Colon (tissue), 2 donors: ENCODE measurements around the gene IL22RA1.

Experiments used
- FAIRE-seq: peaks from 2 replicates; lab custom pipeline; 2012; peaks lifted over from hg19 to GRCh38; lab: Jason Lieb, UNC
- donor health status: control.
- donor health status: control.

IL22RA1 gene

GRCh38 chr1:24138476-24139221 lies 4.3 kb downstream of the IL22RA1 start:
- no peak for FAIRE-seq

GRCh38 chr1:24136956-24137539 lies 5.9 kb downstream of the IL22RA1 start:
- no peak for FAIRE-seq

GRCh38 chr1:24134376-24134775 lies 8.6 kb downstream of the IL22RA1 start:
- no peak for FAIRE-seq

GRCh38 chr1:24133819-24134218 lies 9.1 kb downstream of the IL22RA1 start:
- FAIRE-seq = no peak

DNA sequence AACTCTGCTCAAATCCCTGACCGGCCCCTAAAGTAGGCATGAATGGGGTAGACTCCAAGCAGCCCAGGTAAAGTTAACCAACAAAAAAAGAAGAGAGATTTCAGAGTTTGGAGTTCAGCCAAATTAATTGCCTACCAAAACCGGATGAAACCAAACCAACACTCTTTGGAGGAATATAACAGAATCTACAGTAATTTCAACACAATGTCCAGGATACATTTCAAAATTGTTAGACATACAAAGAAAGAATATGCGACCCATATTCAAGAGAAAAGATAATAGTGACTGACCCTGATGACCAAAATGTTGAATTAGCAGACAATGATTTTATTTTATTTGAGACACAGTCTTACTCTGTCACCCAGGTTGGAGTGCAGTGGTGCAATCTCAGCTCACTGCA lies 12.6 kb downstream of the IL22RA1 start:
- FAIRE-seq = no peak

DNA sequence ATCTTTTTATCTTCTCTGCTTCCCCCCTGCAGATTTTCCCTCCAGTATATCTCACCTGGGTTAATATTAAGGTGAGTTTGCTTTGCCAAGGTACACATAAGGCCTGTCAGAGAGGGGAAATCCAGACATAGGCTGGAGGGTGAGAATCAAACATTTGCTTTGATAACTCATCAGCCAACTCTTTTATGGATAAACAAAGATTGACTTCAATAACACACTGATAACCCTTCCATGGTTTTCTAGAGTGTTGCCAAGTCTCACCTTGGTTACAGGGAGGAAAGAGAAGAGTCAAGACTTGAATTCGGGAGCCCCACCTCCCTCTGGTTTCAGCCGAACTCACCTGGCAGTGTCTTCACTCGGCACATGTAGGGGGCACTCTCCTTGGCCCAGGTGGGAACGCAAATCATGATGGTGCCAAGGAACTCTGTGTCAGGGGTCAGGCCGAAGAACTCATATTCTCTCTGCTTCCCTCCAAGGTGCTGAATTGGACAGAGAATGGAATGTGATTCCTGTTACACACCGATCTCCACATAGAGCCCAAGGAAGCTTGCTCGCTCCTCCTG lies 15.1 kb downstream of the IL22RA1 start:
- FAIRE-seq = no peak

GRCh38 chr1:24127134-24127800 lies 15.7 kb downstream of the IL22RA1 start:
- FAIRE-seq = no peak

GRCh38 chr1:24126672-24127023 lies 16.3 kb downstream of the IL22RA1 start:
- no peak for FAIRE-seq

- FAIRE-seq = no peak
Measured at GRCh38 chr1:24126018-24126671, 16.8 kb downstream of the IL22RA1 start.

DNA sequence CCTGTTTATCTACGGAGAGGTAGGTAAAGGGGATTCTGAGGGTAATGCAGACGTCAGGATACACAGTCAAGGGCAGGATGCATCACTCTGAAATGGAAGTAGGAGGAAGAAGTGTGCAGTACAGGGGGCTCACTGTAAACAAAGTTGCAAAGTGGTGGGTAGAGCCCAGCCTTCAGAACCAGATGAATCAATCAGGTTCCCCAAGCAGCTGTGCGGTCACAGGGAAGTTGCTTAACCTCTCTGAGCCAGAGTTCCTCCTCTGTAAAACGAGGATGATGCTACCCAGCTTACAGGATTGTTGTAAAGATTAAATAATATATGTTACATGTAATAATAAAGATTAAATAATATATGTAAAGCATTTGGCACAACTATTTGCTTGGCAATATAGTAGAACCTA lies 17.5 kb downstream of the IL22RA1 start:
- no peak for FAIRE-seq

GRCh38 chr1:24124980-24125379 lies 18.0 kb downstream of the IL22RA1 start:
- no peak for FAIRE-seq

GRCh38 chr1:24123611-24124010 lies 19.3 kb downstream of the IL22RA1 start:
- FAIRE-seq = no peak

DNA sequence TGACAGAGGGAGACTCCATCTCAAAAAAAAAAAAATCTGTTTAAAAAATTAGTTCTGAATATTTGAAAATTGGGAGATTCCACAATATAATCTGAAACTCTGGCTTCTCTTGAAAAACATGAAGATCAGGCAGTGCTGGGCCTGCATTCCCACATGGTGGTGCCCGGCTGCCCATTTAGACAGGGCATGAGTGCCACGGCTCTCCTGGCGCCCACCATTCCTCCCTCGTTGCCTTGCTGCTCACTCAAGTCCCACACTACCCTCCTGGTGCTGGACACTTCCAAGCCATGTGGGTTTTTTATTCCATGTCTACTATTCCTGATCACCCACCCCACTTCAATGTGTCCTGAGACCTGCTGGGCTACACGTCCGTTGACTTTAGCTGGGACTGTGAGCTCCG lies 20.2 kb downstream of the IL22RA1 start:
- no peak for FAIRE-seq

DNA sequence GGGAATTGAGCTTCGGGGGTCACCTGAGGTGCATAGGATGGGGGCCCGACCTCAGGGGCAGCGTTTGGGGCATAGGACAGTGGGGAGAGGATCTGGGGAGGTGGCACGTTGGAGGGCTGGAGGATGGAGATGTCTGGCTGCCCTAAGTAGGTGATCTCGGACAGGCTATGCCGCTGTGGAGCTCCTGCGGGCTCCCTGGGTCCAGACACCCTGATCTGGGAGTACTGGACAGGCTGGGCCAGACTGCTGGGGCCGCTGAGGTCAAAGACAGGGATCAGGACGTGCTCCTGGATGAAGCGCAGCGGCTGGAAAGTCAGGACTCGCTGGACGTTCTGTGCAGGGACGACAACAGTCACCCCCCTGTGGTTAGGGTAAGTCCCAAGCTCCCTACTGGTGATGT lies 21.5 kb downstream of the IL22RA1 start:
- FAIRE-seq = no peak

DNA sequence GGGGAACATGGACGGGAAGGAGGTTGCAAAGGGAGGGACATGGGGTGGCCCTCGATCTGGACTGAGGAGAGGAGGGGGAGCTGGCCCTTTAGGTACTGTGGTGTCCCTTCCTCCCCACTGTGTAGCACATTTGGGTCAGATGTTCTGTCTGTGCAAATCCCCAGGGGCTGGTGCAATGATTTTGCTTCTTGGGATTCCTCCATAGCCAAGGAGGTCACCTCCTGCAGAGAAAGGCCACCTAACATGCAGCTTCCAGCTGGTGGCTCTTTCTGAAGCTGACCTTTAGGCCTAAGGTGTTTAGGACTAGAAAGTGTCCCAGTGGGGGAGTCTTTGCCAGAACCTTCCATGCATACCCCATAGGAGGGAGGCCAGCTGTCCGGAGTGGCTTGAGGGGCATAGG lies 22.0 kb downstream of the IL22RA1 start:
- no peak for FAIRE-seq

GRCh38 chr1:24119859-24120756 lies 22.8 kb downstream of the IL22RA1 start:
- no peak for FAIRE-seq

- FAIRE-seq = no peak
Measured at GRCh38 chr1:24119489-24119858, 23.5 kb downstream of the IL22RA1 start.

DNA sequence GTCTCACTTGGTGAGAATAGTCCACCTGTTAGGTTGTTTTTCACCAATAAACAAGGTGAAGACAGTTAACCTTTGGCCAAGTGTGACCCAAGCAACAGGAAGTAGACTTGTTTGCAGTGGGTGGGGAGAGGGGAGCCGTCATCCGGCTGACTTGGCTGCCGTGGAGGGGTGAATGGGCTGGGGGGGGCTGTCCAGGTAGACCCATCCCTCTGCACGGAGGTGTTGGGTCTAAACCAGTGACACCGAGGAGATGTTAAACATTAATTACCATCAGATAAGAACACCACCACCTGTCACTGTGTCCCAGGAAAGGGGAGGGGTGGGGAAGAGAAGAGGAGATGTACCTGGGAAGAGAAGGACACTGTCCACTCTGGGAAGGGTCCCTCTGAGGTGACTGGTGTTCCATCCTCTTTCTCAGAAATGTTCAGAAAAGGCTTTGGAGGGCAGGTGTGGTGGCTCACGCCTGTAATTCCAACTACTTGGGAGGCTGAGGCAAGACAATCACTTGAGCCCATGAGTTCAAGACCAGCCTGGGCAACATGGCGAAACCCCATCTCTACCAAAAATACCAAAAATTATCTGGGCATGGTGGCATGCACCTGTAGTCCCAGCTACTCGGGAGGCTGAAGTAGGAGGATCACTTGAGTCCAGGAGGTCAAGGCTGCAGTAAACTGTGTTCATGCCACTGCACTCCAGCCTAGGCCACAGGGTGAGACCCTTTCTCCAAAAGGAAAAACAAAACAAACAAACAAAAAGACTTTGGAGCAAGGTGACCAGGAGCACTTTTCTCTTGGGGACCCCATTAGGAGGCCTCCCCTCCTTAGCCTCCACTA lies 24.3 kb downstream of the IL22RA1 start:
- no peak for FAIRE-seq

DNA sequence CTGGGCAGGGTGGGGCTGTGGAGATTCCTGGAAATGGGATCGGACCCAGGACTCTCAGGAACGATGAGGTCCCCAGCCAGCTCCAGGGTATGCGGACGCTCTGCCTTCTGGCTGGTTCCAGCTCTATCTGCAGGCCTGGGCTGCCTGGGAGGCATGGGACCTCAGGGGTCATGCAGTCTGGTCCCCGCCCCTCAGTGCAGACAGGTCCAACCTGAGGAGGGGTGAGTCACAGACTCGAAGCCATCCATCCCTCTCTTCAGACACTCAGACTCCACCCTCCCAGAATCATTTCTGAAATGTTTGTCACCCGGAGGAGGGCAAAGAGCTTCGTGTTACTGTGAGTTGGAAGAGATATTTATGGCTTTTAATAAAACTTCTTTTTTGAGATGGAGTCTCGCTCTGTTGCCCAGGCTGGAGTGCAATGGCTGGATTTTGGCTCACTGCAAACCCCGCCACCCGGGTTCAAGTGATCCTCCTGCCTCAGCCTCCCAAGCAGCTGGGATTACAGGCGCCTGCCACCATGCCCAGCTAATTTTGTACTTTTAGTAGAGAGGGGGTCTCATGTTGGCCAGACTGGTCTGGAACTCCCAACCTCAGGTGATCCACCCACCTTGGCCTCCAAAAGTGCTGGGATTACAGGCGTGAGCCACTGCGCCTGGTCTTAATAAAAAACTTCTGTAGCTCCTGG lies 25.1 kb downstream of the IL22RA1 start:
- FAIRE-seq = no peak

GRCh38 chr1:24117132-24117531 lies 25.8 kb downstream of the IL22RA1 start:
- FAIRE-seq = no peak
